GM21619 (cell line): ENCODE measurements around the gene MPPED1.

Experiments used
- ATAC-seq: cut with Tn5 transposase; IDR thresholded peaks from one replicate; pipeline ENCODE4 v1.9.1; 2021; ENCODE audit not compliant: unreplicated experiment

Gene MPPED1

DNA sequence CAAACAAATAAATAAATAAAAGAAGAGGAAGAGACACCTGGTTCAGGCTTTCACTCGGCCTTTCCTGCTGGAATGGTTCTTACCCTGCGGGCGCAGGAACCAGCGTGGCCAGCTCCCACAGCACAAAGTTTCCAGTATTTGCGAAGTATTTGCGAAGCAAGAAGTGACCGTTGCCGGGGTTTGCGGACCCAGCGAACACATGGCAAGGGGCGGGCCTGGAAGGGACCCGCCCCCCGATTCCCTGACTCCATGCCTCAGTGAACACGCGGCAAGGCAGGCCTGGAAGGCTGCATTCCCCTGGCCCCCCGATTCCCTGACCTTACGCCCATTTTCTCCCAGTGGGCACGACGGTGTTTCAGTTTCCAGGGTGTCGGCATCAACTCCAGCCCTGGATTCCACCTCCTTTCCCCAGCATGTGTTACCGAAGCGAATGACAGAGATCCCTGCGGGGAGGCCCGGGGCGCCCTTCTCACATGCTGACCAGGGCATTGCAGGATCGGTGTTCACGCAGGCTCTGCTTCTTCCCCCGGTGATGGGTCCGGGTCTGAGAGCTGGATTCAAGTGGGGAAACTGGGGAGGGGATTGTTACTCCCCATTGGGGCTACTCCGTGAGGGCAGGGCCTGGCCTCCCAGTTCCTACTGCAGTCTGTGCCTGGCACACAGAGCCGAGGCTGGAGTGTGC, 102.8 kb downstream of the MPPED1 start:
- no peak for ATAC-seq

DNA sequence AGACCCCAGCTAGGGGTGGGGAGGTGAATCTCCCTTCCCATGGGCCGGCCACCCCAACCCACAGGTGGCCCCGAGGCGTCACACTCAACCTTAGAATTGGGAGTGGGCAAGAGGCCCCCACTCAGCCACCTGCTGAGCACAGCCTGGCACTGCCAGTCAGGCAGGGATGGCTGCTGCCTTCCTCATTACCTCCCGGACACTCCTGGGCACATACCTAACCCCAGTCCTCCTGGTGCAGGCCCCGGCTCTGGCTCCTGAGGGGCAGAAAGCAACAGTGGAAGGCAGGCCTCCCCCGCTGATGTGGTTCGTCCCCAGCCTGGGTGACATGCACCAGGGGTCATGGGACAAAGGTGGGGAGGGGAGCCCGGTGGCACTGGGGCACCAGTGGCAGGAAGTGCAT, 103.6 kb downstream of the MPPED1 start:
- no peak for ATAC-seq

DNA sequence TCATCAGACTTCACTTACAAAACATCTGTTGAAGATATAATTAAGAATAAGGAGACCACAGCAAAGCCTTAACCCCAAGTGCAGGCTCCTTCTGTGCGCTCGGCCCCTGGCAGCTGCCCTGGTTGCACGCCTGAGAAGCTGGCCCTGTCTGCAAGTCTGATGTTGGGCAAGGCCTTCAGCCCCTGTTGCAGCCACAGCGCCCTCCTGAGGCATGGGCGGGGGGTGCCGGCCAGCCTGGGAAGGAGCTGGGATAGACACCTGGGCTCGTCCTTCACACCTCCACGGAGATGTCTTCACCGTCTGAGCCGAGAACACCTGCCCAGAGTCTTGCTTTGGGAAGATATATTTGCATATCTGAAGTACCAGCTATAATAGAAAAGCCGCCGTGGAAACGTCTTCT, 104.1 kb downstream of the MPPED1 start:
- no peak for ATAC-seq

DNA sequence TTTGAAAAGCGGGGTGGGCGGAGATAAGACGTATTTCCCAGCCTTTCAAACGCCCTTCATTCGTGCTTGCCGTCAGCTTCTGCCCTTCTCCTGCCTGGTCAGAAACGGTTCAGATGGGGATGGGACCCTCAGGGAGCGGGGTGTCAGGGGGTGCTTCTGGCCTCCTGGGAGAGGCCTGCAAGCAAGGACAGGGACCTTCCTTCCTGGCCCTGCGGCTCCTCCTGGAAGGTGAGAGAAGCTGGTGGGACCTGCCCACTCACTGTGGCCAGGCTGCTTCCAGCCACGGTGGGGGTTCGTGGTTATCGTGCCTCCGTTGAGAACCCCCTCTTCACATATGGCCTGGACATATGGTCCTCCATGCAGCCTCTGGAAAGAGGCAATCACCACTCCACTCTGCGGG, 104.6 kb downstream of the MPPED1 start:
- ATAC-seq, result no peak

DNA sequence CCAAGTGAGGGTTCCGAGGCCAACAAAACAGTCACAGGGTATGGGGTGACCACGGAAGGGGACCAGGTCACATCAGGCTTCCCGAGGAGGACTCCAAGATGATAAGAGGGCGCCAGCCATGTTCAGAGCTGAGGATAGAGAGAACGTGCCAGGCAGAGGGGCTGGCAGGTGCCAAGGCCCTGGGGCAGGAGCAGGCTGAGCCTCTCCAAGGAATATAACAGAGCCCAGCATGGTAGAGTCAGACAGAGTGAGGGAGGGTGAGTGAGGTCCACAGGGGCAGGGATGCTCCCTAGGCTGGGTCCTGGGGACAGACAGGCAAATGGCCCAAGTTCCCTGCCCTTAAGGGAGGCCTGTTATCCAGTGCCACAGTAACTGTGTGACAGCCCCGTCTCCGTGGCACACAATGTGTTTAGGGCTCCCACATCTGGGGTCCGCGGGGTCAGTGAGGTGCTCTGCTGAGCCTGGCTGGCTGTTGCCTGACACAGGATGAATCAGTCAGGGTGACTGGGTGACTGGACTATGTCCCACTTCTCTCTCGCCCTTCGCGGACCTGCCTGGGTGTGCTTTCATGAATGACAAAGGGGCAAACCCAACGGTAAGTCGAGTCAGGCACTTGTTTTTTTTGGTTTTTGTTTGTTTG, 105.3 kb downstream of the MPPED1 start:
- ATAC-seq, result no peak

DNA sequence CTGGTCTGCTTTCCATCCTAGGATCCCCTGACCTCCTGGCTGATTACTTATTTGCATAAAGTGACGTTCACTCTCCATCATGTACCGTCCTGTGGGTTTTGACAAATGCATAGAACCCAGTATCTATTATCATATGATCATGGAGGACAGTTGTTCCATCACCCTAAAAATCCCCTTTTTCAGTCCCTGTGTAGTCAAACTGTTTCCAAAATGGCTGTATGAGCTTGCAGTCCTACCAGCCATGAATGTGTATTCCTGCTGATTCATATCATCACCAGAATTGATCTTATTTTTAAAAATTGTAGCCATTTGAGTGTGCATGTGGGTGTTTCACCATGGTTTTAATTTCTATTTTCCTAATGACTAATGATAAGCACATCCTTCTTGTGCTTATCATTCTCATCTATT, 108.8 kb downstream of the MPPED1 start:
- no peak for ATAC-seq

DNA sequence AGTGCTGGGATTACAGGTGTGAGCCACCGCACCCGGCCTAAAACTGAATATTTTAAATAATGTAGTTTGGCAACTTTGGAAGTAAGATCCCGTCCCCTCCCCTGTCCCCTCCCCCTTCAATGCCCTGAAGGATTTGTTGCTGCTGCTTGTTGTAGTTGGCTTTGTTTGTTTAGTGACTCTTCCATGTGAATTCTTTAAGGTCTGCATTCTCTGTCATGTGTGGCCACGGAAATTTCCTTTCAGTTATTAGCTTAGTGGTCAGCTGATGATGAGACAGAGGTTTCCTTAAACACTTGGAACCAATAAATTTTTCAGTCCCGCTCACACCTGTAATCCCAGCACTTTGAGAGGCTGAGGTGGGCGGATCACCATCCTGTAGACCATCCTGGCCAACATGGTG, 109.9 kb downstream of the MPPED1 start:
- ATAC-seq, result no peak

DNA sequence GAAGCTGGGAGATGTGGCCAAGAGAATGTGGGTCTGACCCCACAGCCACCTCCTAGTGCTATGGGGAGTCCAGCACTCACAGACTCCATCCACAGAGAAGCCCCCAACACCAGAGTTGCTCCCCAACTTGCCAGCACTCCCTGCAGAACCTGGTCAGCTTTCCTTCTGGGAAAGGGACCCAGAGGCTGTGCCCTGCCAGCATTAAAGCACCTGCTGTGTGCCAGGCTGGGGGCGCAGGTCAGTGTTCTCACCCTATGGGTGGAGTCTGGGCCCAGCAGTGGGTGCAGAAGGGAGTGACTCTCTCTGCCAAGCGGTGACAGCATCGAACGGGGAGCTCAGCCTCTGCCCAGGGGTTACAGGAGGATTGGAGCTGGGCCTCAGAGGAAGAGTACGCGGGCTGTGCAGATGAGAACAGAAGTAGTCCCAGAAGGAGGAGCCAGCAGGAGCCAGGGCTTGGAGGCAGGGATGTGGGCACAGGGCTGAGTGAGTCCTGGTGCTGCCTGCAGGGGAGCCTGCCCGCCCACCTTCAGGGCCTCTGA, 114.4 kb downstream of the MPPED1 start:
- ATAC-seq, result no peak

DNA sequence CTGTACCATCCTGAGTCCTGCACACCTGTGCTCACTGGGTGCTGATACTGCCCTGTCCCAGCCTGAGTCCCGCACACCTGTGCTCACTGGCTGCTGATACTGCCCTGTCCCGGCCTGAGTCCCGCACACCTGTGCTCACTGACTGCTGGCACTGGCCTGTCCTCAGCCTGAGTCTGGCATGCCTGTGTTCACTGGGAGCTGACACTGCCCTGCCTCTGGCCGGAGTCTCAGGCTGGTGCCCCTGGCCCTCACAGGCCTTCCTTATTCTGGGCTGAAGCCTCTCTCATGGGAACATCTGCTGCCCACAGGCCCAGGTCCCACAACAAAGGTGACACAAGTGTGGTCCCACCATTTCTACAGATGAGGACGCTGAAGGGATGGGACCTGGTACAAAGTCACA, 115.1 kb downstream of the MPPED1 start:
- ATAC-seq, result no peak

DNA sequence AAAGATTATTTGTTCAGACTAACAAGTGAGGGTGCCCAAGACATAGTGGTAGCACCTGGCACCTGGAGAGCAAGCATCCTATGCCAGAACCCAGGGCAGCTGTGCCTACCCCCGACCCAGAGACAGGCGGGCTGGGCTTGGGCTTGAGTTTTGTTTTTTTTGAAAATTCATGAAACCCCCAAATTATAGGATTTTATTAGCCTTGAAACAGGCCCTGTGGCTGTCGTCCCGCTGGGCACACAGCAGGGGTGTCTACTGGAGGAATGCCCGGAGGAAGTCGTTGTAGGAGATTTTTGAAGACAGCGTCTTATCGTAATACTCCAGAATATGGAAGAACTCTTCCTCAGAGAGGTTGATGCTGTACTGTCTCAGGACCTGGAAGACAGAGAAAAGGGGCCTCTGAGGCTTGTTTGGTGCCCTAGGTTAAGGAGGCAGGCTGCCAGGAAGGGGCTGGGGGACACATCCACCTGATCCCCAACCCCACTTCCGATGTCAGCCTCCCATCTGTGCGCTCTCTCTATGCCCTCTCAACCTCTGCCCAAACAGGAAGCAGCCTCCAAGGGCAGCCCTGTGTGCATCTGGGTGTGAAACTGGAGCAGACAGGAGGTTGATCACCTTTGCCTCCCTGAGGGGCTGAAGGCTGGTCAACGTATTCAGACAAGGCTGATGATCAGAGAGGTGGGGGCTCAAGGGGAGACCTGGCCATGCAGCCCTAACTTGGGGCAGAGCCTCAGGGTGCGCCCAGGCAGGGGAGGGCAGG, 117.0 kb downstream of the MPPED1 start:
- ATAC-seq, result no peak

DNA sequence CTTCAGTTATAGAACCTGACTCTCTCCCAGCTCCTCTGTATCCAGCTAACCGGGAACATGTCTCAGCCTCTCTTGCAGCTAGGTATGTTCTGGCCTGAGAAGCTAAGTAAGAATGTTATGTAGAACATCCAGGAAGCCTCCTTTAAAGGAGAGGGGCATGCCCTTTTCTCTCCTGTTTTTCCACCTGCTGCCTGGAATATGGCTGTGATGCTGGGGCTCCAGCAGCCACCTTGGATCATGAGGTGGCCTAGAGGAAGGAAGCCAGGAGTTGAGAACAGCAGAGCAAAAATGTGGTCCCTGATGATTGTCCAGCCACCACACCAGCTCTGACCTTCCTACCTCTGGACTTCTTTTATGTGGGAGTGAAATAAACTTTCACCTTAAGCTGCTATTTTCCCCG, 117.6 kb downstream of the MPPED1 start:
- no peak for ATAC-seq

DNA sequence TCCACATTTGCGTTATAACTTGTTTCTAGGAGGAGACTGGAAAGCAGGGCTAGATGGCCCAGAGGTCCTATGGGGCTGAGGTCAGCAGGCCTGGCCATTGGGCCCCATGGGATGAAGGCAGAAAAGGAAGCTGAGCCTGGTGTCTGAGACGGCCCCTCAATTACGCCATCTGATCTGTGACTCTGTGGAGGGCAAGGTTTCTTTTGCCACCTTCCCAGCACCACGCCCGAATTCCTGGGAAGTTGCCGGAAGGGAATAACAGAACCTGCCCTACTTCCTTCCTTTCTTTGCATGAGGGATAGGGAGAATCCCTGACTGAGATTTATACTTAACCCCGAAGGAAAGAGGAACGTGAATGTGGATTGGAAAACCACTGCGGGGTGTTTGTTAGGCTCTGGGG, 118.1 kb downstream of the MPPED1 start:
- ATAC-seq, result no peak

DNA sequence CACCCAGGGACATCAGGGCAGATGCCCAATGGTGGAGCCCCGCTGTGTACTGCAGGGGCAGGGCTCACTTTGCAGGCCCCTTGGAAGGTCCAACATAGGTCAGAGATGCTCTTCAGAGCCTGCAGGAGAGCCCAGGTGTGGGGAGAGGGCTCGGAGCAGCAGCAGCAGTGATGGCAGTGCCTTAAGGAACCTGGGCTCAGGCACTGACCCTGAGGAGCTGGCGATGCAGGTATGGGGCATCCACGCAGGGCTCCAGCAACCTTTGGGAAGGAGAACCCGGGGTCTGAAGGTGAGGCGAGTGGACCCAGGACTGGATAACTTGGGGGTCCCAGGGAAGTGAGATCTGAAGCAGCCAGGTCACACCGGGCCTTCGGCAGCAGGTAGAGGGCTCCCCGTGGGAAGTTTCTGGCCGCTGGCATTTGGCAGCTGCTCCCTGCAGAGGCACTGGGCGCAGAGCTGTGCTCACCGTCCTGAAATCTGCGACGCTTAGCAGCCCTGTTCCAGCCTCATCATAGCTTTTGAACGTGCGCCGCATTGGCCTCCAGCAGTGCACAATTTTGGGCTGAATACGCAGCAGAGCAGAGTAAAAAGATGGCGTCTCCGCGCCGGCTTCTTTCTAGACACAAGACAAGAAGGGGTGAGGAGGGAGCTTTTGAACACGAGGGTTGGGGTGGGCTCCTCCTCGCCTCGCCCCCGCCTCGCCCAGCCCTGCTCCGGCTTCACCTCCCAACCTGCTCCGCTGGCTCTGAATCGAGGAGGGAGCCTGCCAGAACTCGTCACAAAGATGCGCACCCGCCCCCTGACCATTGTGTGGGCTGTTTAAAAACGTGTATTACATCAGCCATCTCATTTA, 118.8 kb downstream of the MPPED1 start:
- ATAC-seq, result no peak

DNA sequence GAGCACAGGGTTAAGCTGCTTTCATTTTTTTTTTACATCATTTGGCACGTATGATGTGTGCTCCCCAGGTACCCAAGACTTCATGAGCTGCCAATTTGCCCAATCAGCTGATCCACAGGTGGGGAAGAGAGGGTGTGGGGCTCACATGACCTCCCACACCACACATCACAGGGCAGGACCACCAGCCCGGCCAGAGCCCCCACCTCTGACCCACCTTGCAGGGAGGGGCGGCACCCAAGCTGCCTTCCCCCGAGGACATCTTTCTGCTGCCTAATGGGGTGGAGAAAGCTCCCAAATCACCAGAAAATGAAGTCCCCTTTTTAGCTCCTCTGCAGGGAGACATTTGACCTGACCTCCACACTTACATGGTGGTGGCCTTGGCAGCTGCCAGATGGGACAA, 119.8 kb downstream of the MPPED1 start:
- no peak for ATAC-seq

DNA sequence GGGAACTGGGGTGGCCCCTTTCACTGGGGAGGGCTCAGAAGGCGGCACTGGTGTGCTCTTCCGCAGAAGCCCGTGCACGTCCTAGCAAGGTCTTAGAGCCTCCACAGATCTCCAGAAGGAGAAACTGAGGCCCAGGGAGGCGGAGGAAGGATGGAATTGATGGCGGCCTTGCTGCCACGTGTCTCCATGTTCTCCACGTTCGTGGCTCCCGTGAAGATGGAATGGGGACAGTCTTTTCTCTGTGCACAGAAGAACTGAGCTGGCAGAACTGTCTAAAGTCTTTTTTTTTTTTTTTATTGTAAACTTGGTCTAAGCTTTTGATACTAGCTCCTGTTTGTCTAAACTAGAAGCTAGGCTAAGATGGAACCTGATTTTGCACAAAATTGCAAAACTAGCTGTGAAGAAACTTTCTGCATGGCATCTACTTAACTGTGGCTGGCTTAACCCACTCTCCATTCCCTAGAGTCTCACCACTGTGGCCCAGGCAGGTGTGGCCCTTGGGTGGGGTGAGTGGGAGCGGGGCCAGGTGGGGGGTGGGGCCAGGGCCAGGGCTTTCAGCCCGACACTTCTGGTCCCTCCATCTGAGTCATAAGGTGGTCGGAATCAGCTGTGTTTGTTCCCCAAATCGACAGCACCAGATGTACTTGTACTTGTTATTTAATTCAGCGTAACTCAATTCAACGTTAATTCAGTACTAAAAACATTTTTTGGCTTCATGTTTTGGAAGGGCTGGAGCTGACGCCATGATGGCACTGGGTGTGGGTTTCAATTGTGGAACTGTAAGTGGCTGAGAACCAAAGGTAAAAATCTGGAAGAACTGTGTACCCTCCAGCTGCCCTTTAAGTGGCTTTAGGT, 120.7 kb downstream of the MPPED1 start:
- no peak for ATAC-seq

DNA sequence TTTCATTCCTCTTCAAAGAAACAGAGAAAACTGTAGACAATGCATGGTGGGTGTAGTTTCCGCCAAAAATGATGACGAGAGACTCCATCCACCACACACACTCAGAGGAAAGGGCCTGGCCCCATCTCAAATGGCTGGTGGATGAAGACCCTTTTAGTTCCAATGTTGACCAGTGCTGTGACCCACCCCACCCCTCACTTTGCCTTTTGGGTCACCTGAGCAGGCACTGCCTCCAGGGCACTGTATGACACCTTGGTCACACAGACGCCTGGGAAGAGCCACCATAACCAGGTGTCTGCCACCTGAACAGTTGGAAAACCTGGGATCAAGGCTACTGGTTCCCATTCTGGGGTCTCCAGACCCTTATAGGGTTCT, 121.3 kb downstream of the MPPED1 start:
- ATAC-seq, result no peak

DNA sequence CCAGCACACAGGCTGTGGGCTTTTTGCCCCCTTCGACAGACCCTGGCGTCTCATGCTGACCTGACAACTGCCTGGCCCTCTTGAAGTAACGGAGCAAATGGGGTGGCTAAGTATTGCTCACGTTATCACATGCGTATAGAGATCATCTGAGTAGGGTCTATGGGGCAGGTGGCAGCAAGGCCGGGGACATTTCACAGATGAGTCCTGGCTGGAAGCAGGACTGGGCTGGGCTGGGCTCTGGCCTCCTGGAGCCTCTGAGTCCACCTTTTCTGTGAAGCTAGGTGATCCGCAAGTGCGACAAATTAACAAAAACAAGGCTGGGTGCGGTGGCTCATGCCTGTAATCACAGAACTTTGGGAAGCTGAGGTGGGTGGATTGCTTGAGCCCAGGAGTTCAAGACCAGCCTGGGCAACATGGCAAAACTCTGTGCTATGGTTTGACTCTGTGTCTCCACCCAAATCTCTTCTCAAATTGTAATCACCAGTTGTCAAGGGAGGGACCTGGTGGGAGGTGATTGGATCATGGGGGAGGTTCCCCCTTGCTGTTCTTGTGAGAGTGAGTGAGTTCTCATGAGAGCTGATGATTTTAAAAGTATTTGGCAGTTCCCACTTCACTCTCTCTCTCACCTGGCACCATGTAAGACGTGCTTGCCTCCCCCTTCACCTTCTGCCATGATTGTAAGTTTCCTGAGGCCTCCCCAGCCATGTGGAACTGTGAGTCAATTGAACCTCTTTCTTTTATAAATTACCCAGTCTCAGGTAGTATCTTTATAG, 122.0 kb downstream of the MPPED1 start:
- ATAC-seq, result no peak

DNA sequence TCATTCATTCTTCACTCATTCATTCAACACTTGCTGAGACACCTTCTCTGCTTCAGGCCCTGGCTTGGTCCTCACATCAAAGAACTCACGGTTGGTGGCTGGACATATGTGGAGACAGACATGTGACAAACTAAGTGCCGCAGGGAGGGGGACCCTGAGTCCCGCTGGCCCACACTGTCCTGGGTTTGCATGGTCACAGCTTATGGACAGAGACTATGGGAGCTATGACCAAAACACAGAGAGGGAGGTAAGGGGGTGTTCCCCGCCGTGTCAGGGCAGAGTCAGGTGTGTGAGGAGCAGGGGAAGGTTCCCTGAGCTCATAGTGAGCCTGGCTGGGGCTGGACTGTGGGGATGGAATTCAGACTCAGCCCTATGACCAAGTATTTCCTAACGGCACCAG, 123.1 kb downstream of the MPPED1 start:
- ATAC-seq, result no peak

DNA sequence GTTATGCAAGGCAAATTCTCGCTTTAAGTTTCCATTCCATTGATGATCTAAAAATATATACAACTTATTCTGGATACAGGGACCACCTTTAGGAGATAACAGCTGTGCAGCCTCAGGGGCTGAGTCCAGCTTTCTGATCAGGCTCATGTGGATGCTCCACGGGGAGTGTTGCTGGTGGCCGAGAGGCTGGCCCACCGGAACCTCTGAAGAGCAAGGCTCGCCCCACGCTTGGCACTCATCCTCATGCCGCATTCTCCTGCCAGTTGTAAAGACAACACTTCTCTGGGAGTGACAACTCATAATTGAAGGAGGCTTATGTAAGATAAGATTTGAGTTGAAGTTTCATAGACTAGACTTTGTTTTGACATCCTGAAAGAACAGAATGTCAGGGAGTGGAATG, 123.5 kb downstream of the MPPED1 start:
- ATAC-seq, result no peak

DNA sequence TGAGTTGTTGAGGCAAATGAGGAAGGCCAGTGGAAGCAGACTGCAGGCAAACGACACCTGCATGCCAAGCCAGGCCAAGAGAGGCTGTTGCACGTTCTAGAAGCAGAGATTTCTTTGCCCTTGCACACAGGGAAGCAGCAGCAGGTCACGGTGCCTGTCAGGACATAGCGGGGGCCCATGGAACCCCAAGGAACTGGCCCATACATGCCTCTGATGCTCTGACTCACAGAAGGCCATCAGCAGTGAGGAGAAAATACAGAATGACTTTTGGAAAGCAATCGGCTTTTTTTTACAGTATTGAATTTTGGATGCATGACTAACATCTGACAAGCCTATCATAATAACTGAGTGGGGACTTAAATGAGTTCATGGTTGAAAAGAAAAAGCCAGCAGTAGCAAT, 123.9 kb downstream of the MPPED1 start:
- ATAC-seq, result no peak
